ENCODE measurements around the gene MED31. TPM values are rescaled to one million over a fixed set of nuclear protein-coding genes. Genes with fewer than 3 reads are reported as not detected.

MED31 gene
- total and polyA plus RNA-seq, 3 donors from 2014 or later = 14.9 to 31.3 (median 19.3) TPM

DNA sequence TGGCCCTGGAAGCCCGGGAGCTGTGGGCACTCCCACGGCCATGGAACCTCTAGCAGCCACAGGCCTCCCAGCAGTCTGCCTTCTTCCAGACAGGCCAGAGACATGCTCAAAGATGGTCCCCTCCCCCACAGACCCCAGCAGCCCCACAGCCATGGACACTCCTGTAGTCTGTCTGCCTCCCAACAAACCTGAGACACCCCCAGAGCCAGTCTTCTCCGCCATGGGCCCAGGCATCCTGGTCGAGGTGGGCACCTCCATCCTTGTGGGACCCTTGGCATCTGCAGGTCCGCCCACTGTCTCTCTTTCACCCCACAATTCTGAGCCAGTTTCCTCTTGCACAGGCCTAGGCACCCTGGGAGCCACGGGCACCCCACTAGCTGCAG lies 14.0 kb downstream of the MED31 start:
- no peak overlapping the region for H3K27ac ChIP-seq
- no peaks in the 10 kb centered on the region for H3K27me3 ChIP-seq
- no peaks in the 10 kb centered on the region for H3K36me3 ChIP-seq (ENCODE audit: low read depth, missing control alignments)
- H3K9me3 ChIP-seq = no peaks in the 10 kb centered on the region
- H3K4me1 ChIP-seq = peaks cover 12% of the 10 kb centered on the region
- TF ChIP-seq POLR2A (IDR thresholded peaks at IDR 0.05) = no peak
- TF ChIP-seq, protein P1, sequence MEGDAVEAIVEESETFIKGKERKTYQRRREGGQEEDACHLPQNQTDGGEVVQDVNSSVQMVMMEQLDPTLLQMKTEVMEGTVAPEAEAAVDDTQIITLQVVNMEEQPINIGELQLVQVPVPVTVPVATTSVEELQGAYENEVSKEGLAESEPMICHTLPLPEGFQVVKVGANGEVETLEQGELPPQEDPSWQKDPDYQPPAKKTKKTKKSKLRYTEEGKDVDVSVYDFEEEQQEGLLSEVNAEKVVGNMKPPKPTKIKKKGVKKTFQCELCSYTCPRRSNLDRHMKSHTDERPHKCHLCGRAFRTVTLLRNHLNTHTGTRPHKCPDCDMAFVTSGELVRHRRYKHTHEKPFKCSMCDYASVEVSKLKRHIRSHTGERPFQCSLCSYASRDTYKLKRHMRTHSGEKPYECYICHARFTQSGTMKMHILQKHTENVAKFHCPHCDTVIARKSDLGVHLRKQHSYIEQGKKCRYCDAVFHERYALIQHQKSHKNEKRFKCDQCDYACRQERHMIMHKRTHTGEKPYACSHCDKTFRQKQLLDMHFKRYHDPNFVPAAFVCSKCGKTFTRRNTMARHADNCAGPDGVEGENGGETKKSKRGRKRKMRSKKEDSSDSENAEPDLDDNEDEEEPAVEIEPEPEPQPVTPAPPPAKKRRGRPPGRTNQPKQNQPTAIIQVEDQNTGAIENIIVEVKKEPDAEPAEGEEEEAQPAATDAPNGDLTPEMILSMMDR (IDR thresholded peaks at IDR 0.05) = no peak
- WGBS, 2 donors = 92 to 94% methylated on average over 6 of the region's 6 CpGs
- no peak for DNase-seq
- intact Hi-C loops (cut with DNase I; ENCODE audit: low total_unique reads) = no loop called here
- H3K4me3 ChIP-seq = no peak overlapping the region

DNA sequence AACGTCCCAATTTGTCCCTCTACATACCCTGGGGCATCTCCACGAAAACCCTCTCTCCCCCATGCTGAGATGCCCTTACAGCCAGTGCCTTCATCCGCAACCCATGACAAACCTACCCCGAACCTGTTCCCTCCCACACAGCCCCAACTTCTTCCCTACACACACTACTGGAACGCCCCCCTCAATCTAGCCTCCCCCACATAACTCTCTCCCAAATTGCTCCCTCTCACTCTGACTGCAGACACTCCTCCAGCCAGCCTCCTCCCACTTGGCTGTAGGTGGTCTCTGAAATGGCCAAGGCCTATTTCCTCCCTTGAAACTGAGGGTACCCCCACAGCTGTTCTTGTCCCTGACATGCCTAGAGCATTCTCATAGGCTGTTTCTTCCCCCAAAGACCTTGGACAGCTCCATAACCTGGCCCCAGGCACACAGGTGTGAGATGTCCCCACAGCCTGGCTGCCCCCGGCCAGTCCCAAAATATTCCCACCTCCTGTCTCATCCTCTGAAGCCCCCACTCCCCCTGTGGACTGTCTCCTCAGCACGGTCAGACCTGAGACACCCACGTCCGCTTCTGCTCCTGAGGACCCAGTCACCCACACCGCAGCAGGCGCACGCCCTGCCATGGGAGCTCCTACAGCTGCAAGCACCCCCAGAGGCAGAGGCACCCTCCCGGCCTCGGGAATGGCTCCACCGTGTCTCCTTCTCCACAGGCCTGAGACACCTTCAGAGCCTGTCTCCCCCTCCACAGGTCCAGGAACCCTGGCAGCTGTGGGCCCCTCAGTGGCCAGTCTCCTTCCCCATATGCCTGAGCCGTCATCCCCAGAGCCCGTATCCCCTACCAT lies 14.6 kb downstream of the MED31 start:
- Histone ChIP-seq H3K27ac (no peak overlapping the region), H3K27me3 (no peaks in the 10 kb centered on the region), H3K4me3 (no peak overlapping the region), H3K4me1 (peaks cover 11% of the 10 kb centered on the region), H3K9me3 (no peaks in the 10 kb centered on the region), H3K36me3 (ENCODE audit: low read depth, missing control alignments) (no peaks in the 10 kb centered on the region)
- no peak for DNase-seq
- TF ChIP-seq POLR2A (IDR thresholded peaks at IDR 0.05) = no peak
- TF ChIP-seq, protein P1 (IDR thresholded peaks at IDR 0.05) = no peak
- WGBS, 2 donors = 76 to 85% methylated on average over 13 to 17 of the region's 17 CpGs
- intact Hi-C loops (cut with DNase I; ENCODE audit: low total_unique reads) = no loop called here

DNA sequence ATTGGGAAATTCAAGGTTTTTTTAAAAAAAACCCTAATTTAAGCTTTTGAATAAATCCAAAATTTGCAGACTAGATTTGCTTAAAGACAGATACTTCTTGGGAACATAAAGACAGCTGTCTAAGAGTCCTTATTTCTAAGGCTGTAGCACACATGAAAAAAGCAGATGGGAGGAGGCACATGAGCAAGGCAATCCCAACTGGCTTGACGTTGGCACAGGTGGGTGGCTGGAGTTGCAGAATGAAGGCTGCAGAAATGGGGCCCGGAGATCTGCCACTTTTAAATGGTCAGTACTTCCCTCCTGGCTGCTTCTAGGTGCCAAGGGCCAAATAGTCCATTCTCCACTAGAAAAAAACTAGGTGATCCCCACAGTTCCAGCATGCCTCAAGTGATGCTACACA lies 15.3 kb downstream of the MED31 start:
- H3K36me3 ChIP-seq (ENCODE audit: low read depth, missing control alignments) = no peaks in the 10 kb centered on the region
- no peaks in the 10 kb centered on the region for H3K27me3 ChIP-seq
- peaks cover 11% of the 10 kb centered on the region for H3K4me1 ChIP-seq
- H3K9me3 ChIP-seq = no peaks in the 10 kb centered on the region
- no peak overlapping the region for H3K4me3 ChIP-seq
- intact Hi-C loops (cut with DNase I; ENCODE audit: low total_unique reads) = no loop called here
- no peak for TF ChIP-seq POLR2A (IDR thresholded peaks at IDR 0.05)
- TF ChIP-seq, protein P1 (IDR thresholded peaks at IDR 0.05) = no peak
- 56 to 78% methylated on average over 2 of the region's 2 CpGs for WGBS, 2 donors
- H3K27ac ChIP-seq = no peak overlapping the region
- DNase-seq = no peak

DNA sequence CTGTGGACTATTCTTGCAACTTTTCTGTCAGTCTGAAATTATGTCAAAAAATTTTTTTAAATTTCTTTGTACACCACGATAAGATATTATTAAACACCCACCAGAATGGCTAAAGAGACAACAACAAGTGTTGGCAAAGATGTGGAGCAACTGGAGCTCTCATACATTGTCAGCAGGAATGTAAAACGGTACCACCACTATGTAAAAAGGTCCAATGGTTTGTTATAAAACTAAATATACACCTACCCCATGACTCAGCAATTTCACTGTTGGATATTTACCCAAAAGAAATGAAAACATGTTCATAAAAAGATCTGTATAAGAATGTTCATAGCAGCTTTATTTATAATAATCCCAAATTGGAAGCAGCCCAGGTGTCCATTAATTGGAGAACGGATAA lies 18.1 kb downstream of the MED31 start:
- intact Hi-C loops (cut with DNase I; ENCODE audit: low total_unique reads) = no loop called here
- no peaks in the 10 kb centered on the region for H3K36me3 ChIP-seq (ENCODE audit: low read depth, missing control alignments)

More for the DNA sequence above, 18.1 kb downstream of the MED31 start:
- Histone ChIP-seq H3K4me1 (no peaks in the 10 kb centered on the region), H3K27me3 (no peaks in the 10 kb centered on the region), H3K4me3 (no peak overlapping the region), H3K9me3 (no peaks in the 10 kb centered on the region), H3K27ac (no peak overlapping the region)
- TF ChIP-seq, protein P1 (IDR thresholded peaks at IDR 0.05) = no peak
- no peak for TF ChIP-seq POLR2A (IDR thresholded peaks at IDR 0.05)
- WGBS, 2 donors = 94 to 98% methylated on average over 3 of the region's 3 CpGs
- DNase-seq = no peak

Measured in testis (tissue), 3 donors.